H1 (cell line): Measurements from ENCODE around the gene SH3PXD2A. TPM values are rescaled to one million over a fixed set of nuclear protein-coding genes. Genes with fewer than 3 reads are reported as not detected.

ENCODE experiments used
- CBX8 ChIP-seq: fragments of 300-800, 300-1000 bp; sonication (generic); IDR thresholded peaks from 2 replicates; pipeline ENCODE4 v1.7.1; 2016; ENCODE audit warnings: low read depth, low read length, borderline replicate concordance
- CTCF ChIP-seq, 3 experiments: IDR thresholded peaks; 1 replicate in 2 of 3; 2 replicates in 1 of 3; pipeline versions ENCODE4 v1.5.1 to v1.6.1; 2011; ENCODE audit warnings: low read length in 3 of 3, mild to moderate bottlenecking in 3 of 3, inconsistent platforms in 2 of 3, low read depth in 1 of 3, moderate library complexity in 1 of 3; ENCODE audit not compliant: insufficient read depth in 1 of 3; ENCODE audit errors: control extremely low read depth in 1 of 3
- E2F6 ChIP-seq: IDR thresholded peaks from 2 replicates; pipeline ENCODE4 v1.6.1; 2012; ENCODE audit warnings: inconsistent platforms
- EGR1 ChIP-seq: IDR thresholded peaks from 2 replicates; pipeline ENCODE4 v1.6.1; 2011; ENCODE audit warnings: low read depth, low read length, borderline replicate concordance
- RFX5 ChIP-seq: IDR thresholded peaks from 2 replicates; pipeline ENCODE4 v1.6.1; 2011; ENCODE audit warnings: low read depth, low read length, improper control_type of control experiment, borderline replicate concordance
- SAP30 ChIP-seq: fragments of 300-600 bp; sonication (generic); IDR thresholded peaks from 2 replicates; pipeline ENCODE4 v1.7.1; 2012; ENCODE audit warnings: low read length, moderate library complexity, mild to moderate bottlenecking, inconsistent platforms; ENCODE audit not compliant: insufficient read depth, insufficient replicate concordance
- polyA plus RNA-seq, 7 experiments: library from polyadenylated mRNA; depleted of rRNA in 3 of 7; stranded (reverse) in 5 of 7; unstranded in 2 of 7; fragments of >200 nt in 5 of 7; fragments of 200-250 nt in 2 of 7; gene quantifications; 1 replicate in 5 of 7; 2 replicates in 1 of 7; 4 replicates in 1 of 7; pipeline versions ENCODE4 v1.2.1 to v1.2.3, GENCODE V29; 2011 to 2013; ENCODE audit warnings: missing spikeins in 2 of 7, mixed read lengths in 2 of 7
- total RNA-seq: library from RNA; stranded (reverse); fragmentation: NEBNext Ultra II Directional; extraction: Animal tissue kit (Norgen Biotek cat#: 25700); gene quantifications from 2 replicates; pipeline ENCODE4 v1.2.1, GENCODE V29; 2021

The SH3PXD2A gene
- total and polyA plus RNA-seq, 2 of the 8 experiments (the other 6 are each of a cell fraction or from before 2014, with no cell fraction given), result 5.4 to 16.3 TPM

DNA sequence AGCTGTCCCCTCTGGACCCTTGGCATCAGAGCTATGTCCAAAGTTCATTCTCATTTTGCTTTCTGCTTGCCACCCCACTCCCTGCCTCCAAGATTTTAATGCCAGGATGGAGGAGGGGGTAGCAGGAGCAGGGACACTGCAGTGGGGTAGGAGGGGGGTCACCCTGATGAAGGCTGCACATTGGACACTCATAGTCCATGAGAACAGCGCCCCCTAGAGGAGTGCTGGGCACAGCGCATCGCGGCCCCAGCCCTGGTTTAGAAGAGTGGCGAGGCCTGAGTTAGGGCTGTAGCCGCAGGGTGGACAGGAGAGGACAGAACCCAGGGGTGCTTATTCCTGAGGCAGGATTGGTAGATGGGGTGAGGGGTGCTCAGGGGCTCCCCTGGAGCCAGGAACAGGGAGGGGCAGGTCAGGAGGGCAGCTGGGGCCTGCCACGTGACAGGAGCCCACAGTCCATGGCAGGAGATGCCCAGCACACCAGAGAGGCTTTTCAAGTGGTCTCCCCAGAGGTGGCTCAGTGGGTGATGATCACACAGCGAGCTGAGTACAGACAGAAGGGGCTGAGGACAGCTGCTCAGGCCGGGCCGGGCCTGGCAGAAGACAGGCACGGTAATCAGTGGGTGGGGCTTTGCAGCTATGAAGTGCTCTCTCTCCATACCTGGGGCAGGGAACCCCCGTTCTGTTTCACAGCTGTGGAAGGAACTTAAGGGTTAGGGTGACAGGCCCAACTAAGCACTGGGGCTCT lies 290.4 kb downstream of the SH3PXD2A start (continued):
- TF ChIP-seq EGR1 (no peak), SAP30 (no peak), CTCF (IDR thresholded peaks at IDR 0.05; ENCODE audit: control extremely low read depth in 1 of 3, insufficient read depth in 1 of 3, low read depth in 1 of 3, low read length in 3 of 3) (peak; percentile 77 to 98 (median 94)), CBX8 (no peak), RFX5 (no peak), E2F6 (no peak)
